Measurements from ENCODE around the gene HNRNPAB.
"Not testable (repeated sequence)": the region's sequence is repeated elsewhere in the genome, so short reads cannot be mapped to it uniquely, and the experiment has no call there.

The HNRNPAB gene

GRCh38 chr5:178232124-178232919 is 28.0 kb downstream of the HNRNPAB start, which contains the start of gene PHYKPL:
PHYKPL (minus strand) TSS chr5:178232802; CDS start chr5:178232550, 252 bp downstream.
- peak; percentile 19 for DNase-seq

GRCh38 chr5:178232920-178233429 is 28.6 kb downstream of the HNRNPAB start:
- no peak for DNase-seq

GRCh38 chr5:178234121-178234749 is 29.9 kb downstream of the HNRNPAB start:
- DNase-seq = no peak

- DNase-seq = peak; percentile 27
Measured at GRCh38 chr5:178234750-178235587, 30.6 kb downstream of the HNRNPAB start.

- DNase-seq = no peak
Measured at GRCh38 chr5:178235588-178235974, 31.2 kb downstream of the HNRNPAB start.

- DNase-seq = no peak
Measured at GRCh38 chr5:178236126-178236525, 31.8 kb downstream of the HNRNPAB start.

- no peak for DNase-seq
Measured at GRCh38 chr5:178236679-178237078, 32.3 kb downstream of the HNRNPAB start.

GRCh38 chr5:178237431-178238312 is 33.3 kb downstream of the HNRNPAB start:
- no peak for DNase-seq

GRCh38 chr5:178238313-178238635 is 33.9 kb downstream of the HNRNPAB start:
- no peak for DNase-seq

- DNase-seq = no peak
Measured at GRCh38 chr5:178238711-178239592, 34.6 kb downstream of the HNRNPAB start.

GRCh38 chr5:178239626-178240301 is 35.4 kb downstream of the HNRNPAB start:
- not testable (repeated sequence) for DNase-seq

GRCh38 chr5:178240341-178240741 is 36.0 kb downstream of the HNRNPAB start:
- DNase-seq = no peak

GRCh38 chr5:178240766-178241165 is 36.4 kb downstream of the HNRNPAB start:
- DNase-seq = no peak

GRCh38 chr5:178241231-178241663 is 36.9 kb downstream of the HNRNPAB start:
- DNase-seq = no peak

- DNase-seq = no peak
Measured at GRCh38 chr5:178241688-178242231, 37.4 kb downstream of the HNRNPAB start.

- DNase-seq = no peak
Measured at GRCh38 chr5:178242416-178242815, 38.1 kb downstream of the HNRNPAB start.

- no peak for DNase-seq
Measured at GRCh38 chr5:178244576-178244975, 40.2 kb downstream of the HNRNPAB start.

- no peak for DNase-seq
Measured at GRCh38 chr5:178245389-178245788, 41.1 kb downstream of the HNRNPAB start.

GRCh38 chr5:178246624-178247279 is 42.4 kb downstream of the HNRNPAB start:
- DNase-seq = no peak
